GM21717 (cell line): ENCODE data around the gene IL9R.
"Not testable (repeated sequence)": the region's sequence is repeated elsewhere in the genome, so short reads cannot be mapped to it uniquely, and the experiment has no call there.

ENCODE experiments used
- ATAC-seq: cut with Tn5 transposase; IDR thresholded peaks from one replicate; pipeline ENCODE4 v1.9.1; 2021; ENCODE audit warnings: mild to moderate bottlenecking, moderate library complexity; ENCODE audit not compliant: unreplicated experiment

The IL9R gene

DNA sequence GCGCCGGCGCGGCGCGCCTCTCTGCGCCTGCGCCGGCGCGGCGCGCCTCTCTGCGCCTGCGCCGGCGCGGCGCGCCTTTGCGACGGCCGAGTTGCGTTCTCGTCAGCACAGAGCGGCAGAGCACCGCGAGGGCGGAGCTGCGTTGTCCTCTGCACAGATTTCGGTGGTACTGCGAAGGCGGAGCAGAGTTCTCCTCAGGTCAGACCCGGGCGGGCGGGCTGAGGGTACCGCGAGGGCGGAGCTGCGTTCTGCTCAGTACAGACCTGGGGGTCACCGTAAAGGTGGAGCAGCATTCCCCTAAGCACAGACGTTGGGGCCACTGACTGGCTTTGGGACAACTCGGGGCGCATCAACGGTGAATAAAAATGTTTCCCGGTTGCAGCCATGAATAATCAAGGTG lies 31.8 kb downstream of the IL9R start:
- not testable (repeated sequence) for ATAC-seq

DNA sequence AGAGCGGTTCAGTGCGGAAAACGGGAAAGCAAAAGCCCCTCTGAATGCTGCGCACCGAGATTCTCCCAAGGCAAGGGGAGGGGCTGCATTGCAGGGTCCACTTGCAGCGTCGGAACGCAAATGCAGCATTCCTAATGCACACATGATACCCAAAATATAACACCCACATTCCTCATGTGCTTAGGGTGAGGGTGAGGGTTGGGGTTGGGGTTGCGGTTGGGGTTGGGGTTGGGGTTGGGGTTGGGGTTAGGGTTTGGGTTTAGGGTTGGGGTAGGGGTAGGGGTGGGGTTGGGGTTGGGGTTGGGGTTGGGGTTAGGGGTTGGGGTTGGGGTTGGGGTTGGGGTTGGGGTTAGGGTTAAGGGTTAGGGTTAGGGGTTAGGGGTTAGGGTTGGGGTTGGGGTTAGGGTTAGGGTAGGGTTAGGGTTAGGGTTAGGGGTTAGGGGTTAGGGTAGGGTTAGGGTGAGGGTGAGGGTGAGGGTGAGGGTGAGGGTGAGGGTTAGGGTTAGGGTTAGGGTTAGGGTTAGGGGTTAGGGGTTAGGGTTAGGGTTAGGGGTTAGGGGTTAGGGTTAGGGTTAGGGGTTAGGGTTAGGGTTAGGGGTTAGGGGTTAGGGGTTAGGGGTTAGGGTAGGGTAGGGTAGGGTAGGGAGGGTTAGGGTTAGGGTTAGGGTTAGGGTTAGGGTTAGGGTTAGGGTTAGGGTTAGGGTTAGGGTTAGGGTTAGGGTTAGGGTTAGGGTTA lies 32.4 kb downstream of the IL9R start:
- ATAC-seq = not testable (repeated sequence)

DNA sequence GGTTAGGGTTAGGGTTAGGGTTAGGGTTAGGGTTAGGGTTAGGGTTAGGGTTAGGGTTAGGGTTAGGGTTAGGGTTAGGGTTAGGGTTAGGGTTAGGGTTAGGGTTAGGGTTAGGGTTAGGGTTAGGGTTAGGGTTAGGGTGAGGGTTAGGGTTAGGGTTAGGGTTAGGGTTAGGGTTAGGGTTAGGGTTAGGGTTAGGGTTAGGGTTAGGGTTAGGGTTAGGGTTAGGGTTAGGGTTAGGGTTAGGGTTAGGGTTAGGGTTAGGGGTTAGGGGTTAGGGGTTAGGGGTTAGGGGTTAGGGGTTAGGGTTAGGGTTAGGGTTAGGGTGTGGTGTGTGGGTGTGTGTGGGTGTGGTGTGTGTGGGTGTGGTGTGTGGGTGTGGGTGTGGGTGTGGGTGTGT lies 33.0 kb downstream of the IL9R start:
- ATAC-seq = not testable (repeated sequence)
